D341Med (cell line): ENCODE measurements around the gene TGM2.

Experiments used
- DNase-seq: peaks from one replicate; pipeline ENCODE4 v3.0.0; 2012; ENCODE audit warnings: low spot score

TGM2 gene

DNA sequence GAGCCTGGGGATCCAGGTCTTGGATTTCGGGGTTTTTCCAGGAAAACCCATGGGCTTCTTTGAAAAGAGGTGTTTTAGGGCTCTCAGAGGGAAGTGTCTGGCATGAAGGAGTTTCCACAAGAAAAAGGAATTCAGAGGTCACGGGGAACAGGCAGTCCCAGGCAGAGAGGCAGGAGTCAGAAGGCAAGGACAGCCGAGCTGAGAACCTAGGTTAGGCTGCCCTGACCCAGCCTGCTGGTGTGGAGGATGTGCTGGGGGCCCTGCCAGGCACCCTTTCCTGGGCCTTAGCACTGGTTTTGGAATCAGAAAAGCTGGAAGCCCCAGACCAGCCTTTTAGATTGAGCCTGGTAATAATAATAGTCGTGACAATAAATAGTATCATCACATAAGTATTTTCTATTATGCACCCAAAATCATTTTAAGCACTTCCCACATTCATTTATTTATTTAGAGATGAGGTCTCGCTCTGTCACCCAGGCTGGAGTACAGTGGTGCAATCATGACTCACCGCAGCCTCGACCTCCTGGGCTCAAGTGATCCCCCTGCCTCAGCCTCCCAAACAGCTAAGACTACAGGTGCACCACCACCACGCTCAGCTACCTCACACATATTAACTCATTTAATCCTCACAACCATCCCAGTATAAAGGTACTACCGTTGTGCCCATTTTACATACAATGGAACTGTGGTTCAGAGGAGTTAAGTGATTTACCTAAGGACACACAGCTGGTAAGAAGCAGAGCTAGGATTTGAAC lies 19.9 kb downstream of the TGM2 start:
- no peak for DNase-seq

DNA sequence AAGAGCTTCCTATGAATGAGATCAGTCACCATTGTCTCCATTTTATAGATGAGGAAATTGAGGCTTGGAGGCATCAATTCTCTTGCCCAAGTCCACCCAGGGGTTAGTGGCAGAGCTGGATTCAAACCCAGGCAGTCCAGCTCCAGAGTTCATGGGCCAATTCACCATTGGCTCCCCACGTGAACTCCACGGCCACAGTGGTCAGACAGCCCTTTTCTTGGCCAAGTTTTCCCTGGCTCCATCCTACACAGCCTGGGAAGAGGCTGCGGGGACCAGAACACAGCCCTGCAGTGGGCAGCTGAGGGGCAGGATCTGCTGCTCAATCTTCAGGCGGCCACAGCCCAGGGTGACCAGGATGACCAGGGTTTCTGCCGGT lies 20.5 kb downstream of the TGM2 start:
- DNase-seq = no peak

DNA sequence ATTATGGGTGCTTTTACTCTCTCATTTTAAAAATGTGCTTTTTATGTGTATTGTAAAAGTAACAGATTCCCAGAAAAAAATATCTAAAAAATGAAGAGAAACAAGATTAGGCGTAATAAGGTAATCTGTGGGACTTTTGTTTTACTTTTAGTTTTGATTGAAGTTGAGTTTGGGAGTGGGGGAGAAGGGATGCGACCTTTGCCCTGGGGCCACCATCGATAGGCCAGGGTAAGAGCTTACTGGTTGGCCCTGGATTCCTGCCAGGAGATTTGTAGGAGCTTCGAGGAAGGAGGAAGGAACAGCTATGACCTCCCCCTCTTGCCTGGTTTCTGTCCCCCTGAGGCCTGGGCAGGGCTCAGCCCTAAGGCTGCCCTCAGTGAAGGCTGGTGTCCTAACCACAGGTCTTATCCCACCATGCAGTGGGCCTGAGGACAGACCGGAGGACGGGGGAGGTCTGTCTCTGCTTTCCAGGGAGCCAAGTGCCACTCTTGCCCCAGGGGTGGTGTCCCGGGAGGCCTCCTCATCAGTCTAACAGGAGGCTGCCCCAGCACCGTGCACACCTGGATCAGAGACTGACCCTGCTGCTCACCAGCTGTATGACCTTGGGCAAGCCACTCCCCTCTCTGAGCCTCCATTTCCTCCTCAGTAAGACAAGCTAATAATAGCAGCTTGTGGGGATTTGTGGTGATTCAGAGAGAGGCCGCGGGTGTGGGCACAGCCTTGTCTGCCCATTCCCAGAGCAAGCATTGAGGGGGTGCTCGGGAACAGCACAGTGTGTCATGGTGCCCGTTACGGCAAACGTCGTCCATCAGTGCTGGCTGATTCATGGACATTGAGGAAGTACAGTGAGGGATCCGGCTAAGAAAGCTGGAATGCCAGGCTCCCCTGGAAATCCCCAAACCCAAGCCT lies 21.2 kb downstream of the TGM2 start:
- DNase-seq = no peak

DNA sequence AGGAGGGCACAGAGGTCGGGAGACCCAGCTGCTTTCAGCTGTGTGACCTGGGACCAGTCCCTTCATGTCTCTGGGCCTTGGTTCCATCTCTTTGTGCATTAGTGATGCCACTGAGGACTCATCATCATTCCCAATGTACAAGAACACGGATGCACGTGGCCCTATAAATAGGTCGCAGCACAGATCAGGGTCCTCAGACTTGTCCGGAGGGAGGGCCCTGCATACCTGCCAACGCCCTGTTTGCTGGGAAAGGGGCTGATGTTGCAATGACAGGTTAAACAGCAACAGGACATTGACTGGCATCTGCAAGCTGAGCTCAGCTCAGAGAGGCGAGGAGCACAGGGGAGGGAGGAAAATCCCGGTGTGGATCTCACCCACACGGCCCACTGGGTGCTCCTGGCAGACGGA lies 21.8 kb downstream of the TGM2 start:
- DNase-seq = no peak

DNA sequence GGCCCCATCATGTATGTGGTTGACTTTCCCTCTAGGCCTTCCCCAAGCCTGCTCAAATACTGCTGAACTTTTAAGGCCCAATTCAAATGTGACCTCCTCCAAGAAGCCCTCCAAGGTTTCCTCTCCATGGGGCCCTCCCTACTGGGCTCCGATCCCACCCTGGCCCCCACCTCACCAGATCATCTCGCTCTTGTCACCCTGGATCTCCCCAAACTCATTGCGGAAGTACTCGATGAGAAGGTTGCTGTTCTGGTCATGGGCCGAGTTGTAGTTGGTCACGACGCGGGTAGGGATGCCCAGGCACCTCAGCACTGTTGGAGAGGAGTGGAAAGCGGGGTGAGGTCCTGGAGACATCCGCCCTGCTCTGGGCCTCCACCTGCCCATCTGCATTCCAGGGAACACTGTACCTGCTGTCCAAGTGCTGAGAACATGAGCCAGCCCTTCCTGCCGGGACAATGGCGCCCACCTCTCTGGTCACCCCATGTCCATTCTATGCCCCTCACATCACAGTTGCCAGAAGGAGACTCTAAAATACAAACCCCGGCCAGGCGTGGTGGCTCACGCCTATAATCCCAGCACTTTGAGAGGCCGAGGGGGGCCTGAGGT lies 23.1 kb downstream of the TGM2 start:
- no peak for DNase-seq

DNA sequence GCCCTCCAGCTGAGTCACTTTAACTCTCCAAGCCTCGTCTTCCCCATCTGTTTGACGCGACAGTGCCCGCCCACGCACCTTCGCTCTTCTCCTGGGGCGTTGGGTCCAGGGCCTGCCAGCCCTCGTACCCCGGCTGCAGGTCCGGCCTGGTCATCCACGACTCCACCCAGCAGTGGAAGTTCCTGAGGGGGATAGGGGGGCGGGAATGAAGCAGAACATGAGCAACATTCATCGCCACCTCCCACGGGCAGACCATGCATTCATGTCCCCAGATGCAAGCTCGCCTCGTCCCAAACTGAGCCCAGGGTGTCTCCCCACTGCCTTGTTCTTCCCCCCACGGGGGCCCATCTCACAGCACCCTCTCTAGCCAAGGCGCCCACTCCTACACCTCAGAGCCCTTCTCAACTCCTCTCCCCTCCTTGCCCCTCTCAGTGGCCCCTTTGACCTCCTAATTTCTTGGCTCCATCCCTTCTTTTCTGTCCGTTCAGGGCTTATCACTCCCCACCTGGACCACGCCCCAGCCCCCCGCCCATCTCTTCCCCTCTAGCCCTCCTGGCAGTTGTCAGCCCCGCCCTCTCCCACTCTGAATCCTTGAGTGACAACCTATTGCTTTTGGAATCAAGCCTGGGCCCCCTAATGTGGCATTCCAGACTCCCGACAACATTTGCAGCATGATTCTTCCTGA lies 23.7 kb downstream of the TGM2 start:
- no peak for DNase-seq

DNA sequence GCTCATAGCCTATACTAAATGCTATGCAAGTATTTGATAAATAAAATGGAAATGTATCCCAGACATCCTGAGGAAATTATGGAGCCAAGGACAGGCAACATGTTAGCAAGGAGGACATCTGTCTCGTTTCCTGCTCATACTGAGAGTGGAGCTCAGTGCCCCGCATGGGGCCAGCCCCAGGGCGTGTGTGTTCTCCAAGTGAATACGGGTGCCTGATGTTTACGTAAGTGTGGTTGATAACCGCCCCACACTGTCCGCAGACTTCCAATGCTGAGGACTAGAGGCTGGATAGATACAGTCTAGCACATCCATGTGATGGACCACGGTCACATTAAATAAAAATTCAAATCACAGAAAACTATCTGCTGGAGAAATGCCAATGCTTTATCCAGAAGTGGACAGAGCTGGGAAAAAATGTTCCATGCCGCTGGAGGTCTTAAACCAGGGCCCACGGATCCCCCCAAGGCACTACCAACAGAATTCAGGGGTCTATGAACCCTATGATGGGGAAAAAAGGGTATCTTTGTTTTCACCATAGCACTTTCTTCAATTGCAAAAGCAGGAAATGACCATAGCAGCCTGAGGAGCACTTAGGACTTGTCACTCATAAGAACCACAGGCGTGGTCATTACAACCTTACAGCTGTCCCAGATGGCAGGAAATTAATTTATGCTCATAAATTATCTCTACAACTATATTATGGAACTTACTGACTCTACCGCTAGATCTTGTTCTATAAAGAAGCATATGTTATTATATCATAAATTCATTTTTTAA lies 24.9 kb downstream of the TGM2 start:
- no peak for DNase-seq

DNA sequence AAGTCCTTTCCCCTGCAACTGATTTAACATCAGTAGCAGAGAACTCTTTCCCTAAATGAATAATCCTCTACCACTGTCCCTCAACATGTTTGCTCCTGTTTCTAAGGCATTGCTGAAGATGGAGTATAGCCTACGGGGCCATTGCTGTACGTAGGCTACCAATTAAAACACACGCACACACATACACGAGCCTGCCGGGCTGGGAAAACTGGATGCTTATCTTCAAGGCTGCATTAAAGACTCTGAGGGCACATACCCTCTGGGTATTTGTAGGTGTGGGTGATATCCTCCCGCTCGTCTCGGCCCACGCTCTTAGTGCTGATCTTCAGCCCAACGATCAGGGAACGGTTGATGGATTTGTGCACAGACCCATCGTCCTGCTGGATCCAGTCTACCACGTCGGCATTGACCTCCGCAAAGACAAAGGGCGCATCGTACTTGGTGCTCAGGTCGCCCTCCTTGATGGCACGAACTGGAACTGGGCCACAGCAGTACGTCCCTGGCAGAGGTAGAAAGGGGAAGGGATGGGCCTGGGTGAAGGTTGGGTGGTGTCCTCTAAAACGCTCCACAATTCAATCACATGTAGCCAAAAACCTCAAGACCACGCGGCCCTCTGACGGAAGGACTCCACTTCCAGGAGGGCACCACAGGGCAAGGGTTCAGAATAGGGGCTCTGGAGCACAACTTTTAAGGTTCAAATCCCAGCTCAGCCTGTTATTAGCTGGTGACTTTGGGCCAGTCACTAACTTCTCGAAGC lies 25.7 kb downstream of the TGM2 start:
- no peak for DNase-seq

DNA sequence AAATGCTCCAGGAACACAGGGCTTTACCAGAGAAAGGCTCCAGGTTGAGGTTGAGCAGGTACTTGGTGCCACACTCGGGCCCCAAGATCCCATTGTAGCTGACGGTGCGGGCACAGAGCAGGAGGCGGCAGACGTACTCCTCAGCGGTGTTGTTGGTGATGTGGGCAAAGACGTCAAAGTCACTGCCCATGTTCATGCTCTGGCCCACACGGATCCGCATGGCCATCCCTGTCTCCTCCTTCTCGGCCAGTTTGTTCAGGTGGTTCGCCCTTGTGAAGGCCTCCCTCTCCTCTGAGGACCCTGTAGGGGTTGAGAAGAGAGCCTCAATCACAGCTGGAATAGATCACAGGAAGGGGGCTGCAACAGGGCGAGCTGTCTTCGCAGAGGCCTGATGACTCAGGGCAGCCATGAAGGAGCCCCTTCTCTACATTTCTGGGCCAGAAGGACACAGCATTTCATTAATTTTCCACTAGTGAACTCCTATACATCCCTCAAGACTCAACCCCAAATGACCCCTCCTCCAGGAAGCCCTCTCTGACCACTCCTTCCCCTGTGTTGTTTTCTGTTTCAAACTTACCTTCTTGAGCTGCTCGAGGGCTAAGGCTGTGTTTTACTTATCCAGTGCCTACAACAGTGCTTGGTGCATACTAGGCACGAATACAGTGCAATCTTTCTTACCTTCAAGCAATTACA lies 26.8 kb downstream of the TGM2 start:
- DNase-seq = no peak

DNA sequence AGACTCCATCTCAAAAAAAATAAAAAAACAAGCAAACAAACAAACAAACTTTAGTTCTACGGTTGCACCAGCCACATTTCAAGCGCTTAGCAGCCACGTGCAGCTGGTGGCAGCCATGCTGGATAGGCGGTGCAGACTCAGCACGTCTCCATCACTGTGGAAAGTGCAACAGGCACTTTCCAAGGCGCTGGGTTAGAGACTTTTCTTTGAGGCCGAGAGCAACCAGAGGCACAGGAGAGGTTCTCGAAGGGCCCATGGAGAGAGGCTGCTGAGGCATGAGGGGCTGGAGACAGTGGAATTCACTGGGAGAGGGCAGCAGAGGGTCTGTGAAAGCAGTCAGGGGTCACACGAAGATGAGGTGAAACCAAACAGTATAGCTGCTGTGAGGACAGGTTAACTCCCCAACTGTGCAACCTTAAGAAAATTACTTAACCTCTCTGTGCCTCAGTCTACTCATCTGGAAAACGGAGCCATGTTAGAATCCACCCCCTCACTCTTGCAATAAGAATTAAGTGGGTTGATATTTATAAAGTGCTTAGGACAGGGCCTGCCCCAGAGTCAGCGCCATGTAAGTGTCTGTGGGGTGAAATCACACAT lies 27.5 kb downstream of the TGM2 start:
- DNase-seq = no peak

DNA sequence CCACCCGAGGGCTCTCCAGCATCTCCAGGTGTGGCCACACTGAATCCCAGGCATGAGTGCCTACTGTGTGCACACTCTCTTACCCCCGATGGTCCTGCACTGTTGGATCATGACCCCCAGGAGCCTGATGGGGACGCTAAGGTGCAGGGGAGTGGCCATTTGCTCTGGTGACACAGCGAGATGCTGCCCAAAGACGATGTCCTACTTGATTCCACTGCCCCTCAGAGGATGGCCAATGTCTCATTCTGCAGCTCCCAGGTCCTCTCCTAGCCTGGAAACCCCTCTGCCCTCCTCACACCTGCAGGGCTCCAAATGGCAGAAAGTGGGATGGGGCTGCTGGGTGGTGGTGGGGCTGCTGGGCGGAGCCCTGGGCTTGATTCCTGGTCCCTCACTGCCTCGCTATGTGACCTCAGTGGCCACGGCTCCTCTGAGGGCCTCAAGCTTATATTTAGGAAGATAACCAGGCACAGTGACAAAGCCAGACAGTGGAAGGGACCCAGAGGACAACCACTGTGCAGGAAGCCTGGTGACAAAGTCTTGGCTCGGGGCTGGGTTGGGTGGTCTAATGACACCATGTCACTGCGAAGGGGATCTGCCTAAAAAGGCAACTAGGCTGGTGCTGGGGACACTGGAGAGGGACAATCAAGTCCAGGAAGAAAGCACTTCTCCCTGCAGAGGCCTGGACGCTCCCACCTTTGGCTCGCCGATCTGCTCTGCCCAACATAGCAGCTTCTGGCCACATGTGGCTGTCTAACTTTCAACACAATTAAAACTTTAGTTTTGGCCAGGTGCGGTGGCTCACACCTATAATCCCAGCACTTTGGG lies 28.4 kb downstream of the TGM2 start:
- DNase-seq = no peak

DNA sequence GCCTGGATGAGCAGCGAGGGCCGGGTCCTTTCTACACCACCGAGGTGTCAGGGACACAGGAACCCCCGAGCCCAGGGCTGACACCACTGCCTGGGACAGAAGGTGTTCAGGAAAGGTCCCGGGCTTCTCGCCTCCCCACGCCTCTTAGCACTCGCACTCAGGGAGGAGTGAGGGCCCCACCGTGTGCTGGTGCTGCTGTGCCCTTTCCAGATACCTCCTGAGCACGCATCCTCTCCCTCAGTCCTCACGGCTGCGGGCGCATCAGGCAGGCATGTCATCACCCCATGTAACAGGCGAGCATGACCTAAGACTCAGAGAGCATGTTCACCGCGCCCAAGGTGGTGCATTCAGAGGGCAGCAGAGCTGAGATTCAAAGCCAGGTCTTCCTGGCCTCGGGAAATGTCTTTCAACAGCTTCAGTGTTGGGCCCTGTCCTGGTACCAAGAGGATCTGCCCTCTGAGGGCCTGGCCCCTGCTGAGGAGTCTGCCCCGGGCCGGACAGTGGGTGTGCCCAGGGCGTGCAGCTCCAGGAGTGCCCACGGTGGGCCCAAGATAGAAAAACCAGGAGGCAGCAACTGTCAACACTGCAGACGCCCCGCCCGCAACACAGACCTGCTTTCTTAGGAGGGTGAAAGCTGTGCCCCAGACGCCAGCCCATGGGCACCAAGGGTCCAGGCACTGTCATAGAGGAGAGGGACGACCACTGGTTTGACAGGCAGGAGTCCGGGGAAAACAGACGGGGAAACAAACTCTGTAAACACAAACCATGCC lies 29.2 kb downstream of the TGM2 start:
- no peak for DNase-seq

DNA sequence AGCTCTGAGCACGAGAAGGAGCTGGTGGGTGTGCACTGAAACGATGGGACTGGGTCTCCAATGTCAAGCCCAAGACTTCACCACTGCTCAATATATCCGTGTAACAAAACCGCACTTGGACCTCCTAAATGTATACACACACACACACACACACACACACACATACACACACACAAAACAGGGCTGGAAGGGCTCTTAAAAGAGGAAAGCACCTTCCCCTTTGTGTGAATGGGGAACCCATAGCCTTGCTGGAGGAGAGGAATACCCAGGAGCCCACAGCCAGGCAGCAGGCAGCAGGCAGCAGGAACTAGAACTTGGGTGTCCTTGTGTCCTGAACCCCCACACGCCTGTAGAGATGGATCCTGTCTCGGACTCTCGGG lies 29.8 kb downstream of the TGM2 start:
- DNase-seq = no peak

DNA sequence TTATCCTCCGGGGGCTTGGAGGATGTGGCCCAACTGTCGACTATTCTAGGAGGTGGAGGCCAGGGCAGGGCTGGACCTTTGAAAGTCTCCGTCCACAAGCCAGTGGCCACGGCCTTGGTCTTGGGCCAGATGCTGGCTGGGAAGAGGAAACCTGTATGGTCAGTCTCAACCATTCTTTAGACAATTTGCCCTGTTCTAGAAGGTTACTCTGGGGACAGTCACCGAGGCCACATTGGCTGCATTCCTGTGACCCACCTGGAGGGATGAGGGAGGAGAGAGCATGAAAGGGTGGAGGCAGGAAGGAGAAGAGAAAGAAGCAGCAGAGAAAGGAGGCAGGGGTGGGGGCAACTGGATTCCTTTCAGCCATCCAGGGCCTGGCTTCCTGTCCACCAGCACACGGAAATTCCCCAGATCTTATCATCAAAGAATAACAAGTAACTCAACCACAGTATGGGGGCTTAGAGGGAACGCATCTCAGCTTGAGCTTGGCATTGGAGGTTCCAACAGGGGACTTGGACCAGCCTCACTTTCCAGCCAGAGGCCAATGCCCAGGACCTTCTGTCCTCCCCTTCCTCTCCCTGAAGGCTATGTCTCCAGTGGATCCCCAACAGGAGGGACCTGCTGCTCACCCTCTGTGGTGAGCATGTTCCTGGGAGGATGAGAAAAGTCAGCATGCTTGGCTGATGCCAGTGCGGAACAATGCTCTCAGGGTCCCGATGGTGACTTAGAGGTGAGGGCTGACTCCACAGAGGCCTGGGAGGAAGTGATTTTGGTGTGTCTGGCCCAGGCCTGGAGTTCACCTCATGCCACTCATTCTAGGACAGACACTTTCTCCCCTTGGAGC lies 30.4 kb downstream of the TGM2 start:
- DNase-seq = no peak

DNA sequence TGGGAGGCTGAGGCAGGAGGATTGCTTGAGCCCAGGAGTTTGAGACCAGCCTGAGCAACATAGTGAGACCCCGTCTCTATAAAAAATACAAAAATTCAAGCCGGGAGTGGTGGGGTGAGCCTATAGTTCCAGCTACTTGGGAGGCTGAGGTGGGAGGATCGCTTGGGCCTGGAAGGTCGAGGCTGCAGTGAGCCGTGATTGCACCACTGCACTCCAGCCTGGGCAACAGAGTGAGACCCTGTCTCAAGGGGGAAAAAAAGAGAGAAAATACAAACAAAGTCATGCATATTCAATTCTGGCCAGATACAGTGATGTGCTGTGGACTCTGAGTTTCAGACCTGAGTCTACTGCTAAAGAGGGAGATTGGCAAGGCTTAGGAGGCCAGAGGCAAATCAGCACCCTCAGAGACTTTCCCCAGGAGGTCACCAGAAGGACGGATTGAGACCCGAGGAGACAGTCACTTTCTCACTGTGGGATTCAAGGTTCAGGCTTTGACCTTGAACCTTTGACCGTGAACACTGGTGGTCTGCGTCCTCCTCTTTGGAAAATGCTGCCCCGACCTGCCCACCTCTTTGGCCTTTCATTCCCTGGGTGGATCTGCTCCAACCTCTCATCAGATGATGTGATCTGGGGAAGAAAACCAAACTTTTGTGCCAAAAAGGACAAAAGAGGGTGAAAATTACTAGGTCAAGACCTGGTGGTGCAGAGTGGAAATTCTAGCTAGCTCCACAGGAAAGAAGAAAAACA lies 31.2 kb downstream of the TGM2 start:
- no peak for DNase-seq

DNA sequence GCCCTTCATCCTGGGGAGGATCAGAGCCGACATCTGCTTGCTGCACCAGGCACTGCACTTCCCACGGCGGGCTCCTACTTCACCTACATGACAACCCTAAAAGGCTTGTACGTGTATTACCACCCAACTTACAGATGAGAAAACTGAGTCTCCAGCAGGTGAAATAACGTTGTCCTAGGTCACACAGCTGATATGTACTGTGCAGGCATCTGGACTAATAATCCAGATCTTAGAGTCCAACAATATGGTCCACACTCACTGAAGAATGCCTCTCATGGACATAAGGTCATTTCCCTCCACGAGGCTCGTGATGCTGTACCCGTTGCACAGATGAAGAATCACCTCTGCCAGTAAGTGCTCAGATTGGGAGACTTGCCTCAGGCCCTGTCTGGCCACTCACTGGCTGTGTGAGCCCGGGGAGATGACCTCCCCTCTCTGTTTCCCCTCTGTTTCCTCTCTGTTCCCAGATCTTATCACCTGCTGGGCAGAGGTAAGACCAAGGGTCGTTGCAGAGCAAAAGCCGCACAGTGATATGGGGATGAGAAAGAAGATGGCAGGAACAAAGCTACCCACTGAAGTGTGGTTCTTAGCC lies 32.1 kb downstream of the TGM2 start:
- DNase-seq = no peak
